ENCODE results near the gene TNS1. TPM values are rescaled to one million over a fixed set of nuclear protein-coding genes. Genes with fewer than 3 reads are reported as not detected.

TNS1 gene
- total RNA-seq, 1 donor from 2014 or later: 7.9 TPM

DNA sequence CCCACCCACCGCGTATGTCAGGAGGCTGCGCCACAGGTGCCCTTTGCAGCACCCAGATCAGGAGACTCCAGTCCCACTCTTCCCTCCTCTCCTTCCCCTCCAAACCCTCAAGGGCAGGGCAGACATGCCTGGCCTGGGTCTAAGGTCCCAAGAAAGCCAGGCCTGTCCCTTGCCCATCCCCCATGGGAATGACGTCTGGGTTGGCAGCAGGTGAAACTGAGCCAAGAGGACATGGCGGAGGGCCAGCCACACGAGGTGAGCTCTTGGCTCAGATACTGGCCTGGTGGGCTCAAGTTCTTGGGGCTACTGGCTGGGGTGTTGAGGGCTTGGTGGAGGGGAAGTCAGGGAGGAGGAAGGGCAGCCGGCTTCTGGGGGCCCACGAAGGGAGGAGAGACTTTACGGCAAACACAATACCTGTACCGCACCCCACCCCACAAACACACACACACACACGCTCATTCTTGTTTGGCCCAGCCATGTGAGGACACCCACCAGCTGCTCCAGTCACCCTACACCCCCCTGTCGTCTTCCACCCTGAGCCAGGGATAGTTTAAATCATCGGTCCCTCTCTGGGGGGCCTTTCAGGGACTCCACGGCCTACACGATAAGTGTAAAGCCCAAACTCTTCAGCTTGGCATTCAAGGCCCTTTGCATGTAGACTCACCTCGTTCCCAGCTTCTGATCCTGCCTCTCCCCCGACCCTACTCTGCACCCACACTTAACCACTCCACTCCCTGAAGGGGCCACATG lies 24.1 kb upstream of the TNS1 start:
- DNase-seq (ENCODE audit: low spot score, unreplicated experiment): peak; percentile 7
- H3K4me1 Mint-ChIP-seq (ENCODE audit: low read depth): peaks cover 2% of the 10 kb centered on the region
- no peaks in the 10 kb centered on the region for H3K36me3 Mint-ChIP-seq (ENCODE audit: insufficient read depth)
- TF ChIP-seq, protein P1, sequence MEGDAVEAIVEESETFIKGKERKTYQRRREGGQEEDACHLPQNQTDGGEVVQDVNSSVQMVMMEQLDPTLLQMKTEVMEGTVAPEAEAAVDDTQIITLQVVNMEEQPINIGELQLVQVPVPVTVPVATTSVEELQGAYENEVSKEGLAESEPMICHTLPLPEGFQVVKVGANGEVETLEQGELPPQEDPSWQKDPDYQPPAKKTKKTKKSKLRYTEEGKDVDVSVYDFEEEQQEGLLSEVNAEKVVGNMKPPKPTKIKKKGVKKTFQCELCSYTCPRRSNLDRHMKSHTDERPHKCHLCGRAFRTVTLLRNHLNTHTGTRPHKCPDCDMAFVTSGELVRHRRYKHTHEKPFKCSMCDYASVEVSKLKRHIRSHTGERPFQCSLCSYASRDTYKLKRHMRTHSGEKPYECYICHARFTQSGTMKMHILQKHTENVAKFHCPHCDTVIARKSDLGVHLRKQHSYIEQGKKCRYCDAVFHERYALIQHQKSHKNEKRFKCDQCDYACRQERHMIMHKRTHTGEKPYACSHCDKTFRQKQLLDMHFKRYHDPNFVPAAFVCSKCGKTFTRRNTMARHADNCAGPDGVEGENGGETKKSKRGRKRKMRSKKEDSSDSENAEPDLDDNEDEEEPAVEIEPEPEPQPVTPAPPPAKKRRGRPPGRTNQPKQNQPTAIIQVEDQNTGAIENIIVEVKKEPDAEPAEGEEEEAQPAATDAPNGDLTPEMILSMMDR (IDR thresholded peaks at IDR 0.05; ENCODE audit: unreplicated experiment): no peak
- no peak overlapping the region for H3K27ac Mint-ChIP-seq
- peaks cover 17% of the 10 kb centered on the region for H3K27me3 Mint-ChIP-seq
- no peak overlapping the region for H3K4me3 Mint-ChIP-seq (ENCODE audit: low read depth)
- no peaks in the 10 kb centered on the region for H3K9me3 Mint-ChIP-seq (ENCODE audit: low read depth)

DNA sequence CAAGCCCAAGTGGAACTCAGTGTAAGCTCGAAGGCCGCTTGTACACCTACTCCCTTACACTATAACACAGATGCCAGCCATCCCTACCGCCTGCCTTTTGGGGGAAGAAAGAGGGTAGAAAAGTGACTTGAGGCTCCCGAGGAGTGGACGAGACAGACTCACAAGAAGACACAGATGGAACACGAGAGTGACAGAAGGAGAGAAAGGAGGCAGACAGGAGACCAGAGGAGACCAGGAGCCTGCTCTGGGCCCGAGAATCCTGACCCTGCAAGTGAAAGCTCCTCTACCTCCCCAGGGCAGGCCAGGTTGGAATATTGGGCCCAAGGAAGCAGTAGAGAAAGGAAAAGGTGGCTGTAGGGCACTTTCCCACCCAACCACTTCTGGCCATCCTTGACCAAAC lies 23.4 kb upstream of the TNS1 start:
- no peaks in the 10 kb centered on the region for H3K9me3 Mint-ChIP-seq (ENCODE audit: low read depth)
- H3K27me3 Mint-ChIP-seq: peaks cover 17% of the 10 kb centered on the region
- peaks cover 2% of the 10 kb centered on the region for H3K4me1 Mint-ChIP-seq (ENCODE audit: low read depth)
- DNase-seq (ENCODE audit: low spot score, unreplicated experiment): no peak
- no peak overlapping the region for H3K4me3 Mint-ChIP-seq (ENCODE audit: low read depth)
- TF ChIP-seq, protein P1 (IDR thresholded peaks at IDR 0.05; ENCODE audit: unreplicated experiment): no peak
- no peaks in the 10 kb centered on the region for H3K36me3 Mint-ChIP-seq (ENCODE audit: insufficient read depth)
- H3K27ac Mint-ChIP-seq: no peak overlapping the region

DNA sequence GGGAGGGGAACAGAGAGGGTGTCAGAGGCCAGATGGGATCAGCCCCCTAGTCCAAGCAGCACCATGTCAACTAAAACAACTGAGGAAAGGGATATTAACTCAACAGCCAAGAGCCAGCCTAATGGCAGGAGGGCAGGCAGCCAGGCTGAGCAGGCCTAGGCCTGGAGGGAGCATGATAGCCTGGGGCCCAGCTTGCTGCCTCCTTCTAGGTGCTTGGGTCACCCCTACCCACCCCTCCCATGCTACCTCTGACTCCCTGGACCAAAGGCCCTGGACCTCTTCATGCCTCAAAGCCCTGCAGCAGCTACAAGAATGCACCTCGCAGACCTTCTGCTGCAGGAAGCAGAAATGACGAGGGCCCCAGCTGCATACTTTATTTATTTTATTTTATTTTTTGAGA lies 22.1 kb upstream of the TNS1 start:
- no peaks in the 10 kb centered on the region for H3K9me3 Mint-ChIP-seq (ENCODE audit: low read depth)
- H3K27me3 Mint-ChIP-seq: peaks cover 24% of the 10 kb centered on the region
- DNase-seq (ENCODE audit: low spot score, unreplicated experiment): no peak
- TF ChIP-seq, protein P1 (IDR thresholded peaks at IDR 0.05; ENCODE audit: unreplicated experiment): no peak
- no peak overlapping the region for H3K27ac Mint-ChIP-seq
- H3K4me1 Mint-ChIP-seq (ENCODE audit: low read depth): peaks cover 2% of the 10 kb centered on the region
- no peak overlapping the region for H3K4me3 Mint-ChIP-seq (ENCODE audit: low read depth)
- H3K36me3 Mint-ChIP-seq (ENCODE audit: insufficient read depth): no peaks in the 10 kb centered on the region

DNA sequence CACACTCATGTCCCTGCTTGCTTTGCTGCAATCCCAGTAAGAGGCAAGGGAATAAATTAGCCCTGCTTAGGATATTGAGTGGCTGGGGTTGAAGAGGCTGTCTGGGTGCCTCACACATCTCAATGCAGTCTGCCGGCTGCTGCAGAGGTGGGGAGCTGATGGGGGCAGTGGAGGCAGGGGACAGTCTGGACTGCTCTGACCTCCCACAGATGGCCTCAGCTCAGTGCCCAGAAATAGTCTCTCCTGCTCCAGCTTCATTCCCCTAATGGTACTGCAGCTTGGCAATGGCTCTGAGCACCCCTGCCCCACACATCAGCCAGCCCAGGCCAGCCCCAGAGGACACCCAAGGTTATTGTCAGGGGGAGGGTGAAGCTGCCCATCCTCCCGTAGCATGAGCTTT lies 21.5 kb upstream of the TNS1 start:
- Mint-ChIP-seq H3K9me3 (ENCODE audit: low read depth) (no peaks in the 10 kb centered on the region), H3K4me3 (ENCODE audit: low read depth) (no peak overlapping the region), H3K36me3 (ENCODE audit: insufficient read depth) (no peaks in the 10 kb centered on the region), H3K4me1 (ENCODE audit: low read depth) (peaks cover 2% of the 10 kb centered on the region), H3K27me3 (peaks cover 29% of the 10 kb centered on the region), H3K27ac (no peak overlapping the region)
- DNase-seq (ENCODE audit: low spot score, unreplicated experiment): no peak
- TF ChIP-seq, protein P1 (IDR thresholded peaks at IDR 0.05; ENCODE audit: unreplicated experiment): no peak

DNA sequence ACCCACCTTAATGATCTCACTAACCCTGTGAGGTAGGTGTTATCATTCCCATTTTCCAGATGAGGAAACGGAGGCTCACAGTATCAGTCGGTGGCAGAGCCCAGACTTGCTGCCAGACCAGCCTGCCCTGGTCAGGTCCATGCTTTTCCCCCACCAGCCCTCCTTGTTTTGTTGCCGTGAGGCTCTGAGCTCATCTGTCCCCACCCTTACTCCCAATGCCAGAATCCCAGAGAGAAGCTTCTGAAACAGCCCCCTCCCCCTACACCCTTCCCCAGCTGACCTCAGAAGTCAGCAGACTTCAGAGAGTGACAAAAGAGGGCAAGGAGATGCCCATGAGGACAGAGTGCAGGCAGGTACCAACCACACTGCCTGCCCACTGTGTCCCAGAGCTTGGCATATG lies 20.8 kb upstream of the TNS1 start:
- Mint-ChIP-seq H3K27me3 (peaks cover 29% of the 10 kb centered on the region), H3K9me3 (ENCODE audit: low read depth) (no peaks in the 10 kb centered on the region), H3K27ac (no peak overlapping the region), H3K36me3 (ENCODE audit: insufficient read depth) (no peaks in the 10 kb centered on the region), H3K4me3 (ENCODE audit: low read depth) (no peak overlapping the region), H3K4me1 (ENCODE audit: low read depth) (peaks cover 2% of the 10 kb centered on the region)
- TF ChIP-seq, protein P1 (IDR thresholded peaks at IDR 0.05; ENCODE audit: unreplicated experiment): no peak
- no peak for DNase-seq (ENCODE audit: low spot score, unreplicated experiment)
